Prostate gland (tissue), 2 donors: ENCODE data around the gene MTHFD2L. TPM values are rescaled to one million over a fixed set of nuclear protein-coding genes. Genes with fewer than 3 reads are reported as not detected.

Experiments
- DNase-seq: peaks from one replicate; pipeline ENCODE4 v3.0.0-alpha.2; 2019; ENCODE audit warnings: low spot score
- H3K27ac ChIP-seq, 2 donors: fragments of 200-600 bp; sonication (generic); 2 replicates each; pipeline ENCODE4 v1.5.1; 2017 to 2019
- H3K27me3 ChIP-seq: fragments of 200-600 bp; sonication (generic); replicated peaks from 2 replicates; pipeline ENCODE4 v1.5.1; 2019; ENCODE audit not compliant: insufficient read depth
- H3K36me3 ChIP-seq, 2 donors: fragments of 200-600 bp; sonication (generic); 1 replicate in 1 of 2; 2 replicates in 1 of 2; pipeline versions ENCODE4 v1.5.1 to v1.8.1; 2017 to 2019
- H3K4me1 ChIP-seq: fragments of 200-600 bp; sonication (generic); replicated peaks from 2 replicates; pipeline ENCODE4 v1.5.1; 2019
- H3K4me3 ChIP-seq, 2 donors: fragments of 200-600 bp; sonication (generic); 2 replicates each; pipeline ENCODE4 v1.5.1; 2017 to 2019
- H3K9me3 ChIP-seq: fragments of 200-600 bp; sonication (generic); 2 replicates; pipeline ENCODE4 v1.5.1; 2017
- POLR2A ChIP-seq: fragments of 450-650 bp; IDR thresholded peaks from one replicate; pipeline ENCODE4 v1.6.1; 2016; ENCODE audit warnings: antibody characterized with exemption, mild to moderate bottlenecking
- POLR2AphosphoS5 ChIP-seq: sonication (generic); formaldehyde crosslinking; IDR thresholded peaks from one replicate; pipeline ENCODE4 v1.6.1; 2017; ENCODE audit warnings: antibody characterized with exemption
- WGBS: methylation state at CpG from one replicate; pipeline ENCODE4 v1.1.5; 2018; 5-methylcytosine and 5-hydroxymethylcytosine counted together
- intact Hi-C: fragments of 100-400 bp; cut with DNase I; formaldehyde crosslinking; loops from one replicate; pipeline ENCODE4 v1.14.2; 2022
- total RNA-seq, 2 donors: library from RNA; depleted of rRNA; stranded (reverse); fragments of >200 nt; gene quantifications; one replicate each; pipeline ENCODE4 v1.1.0, GENCODE V29; 2016
- TF ChIP-seq, protein P1 (sequence below), 4 experiments: fragments of 200-600 bp in 2 of 4; fragments of 450-650 bp in 2 of 4; sonication (generic) in 2 of 4; IDR thresholded peaks; 1 replicate in 3 of 4; 2 replicates in 1 of 4; pipeline ENCODE4 v1.5.1; 2016 to 2019; ENCODE audit warnings: antibody characterized with exemption in 4 of 4, mild to moderate bottlenecking in 2 of 4, moderate library complexity in 2 of 4

MTHFD2L gene
- total RNA-seq, 2 donors from 2014 or later: 15.8 to 19.9 TPM

DNA sequence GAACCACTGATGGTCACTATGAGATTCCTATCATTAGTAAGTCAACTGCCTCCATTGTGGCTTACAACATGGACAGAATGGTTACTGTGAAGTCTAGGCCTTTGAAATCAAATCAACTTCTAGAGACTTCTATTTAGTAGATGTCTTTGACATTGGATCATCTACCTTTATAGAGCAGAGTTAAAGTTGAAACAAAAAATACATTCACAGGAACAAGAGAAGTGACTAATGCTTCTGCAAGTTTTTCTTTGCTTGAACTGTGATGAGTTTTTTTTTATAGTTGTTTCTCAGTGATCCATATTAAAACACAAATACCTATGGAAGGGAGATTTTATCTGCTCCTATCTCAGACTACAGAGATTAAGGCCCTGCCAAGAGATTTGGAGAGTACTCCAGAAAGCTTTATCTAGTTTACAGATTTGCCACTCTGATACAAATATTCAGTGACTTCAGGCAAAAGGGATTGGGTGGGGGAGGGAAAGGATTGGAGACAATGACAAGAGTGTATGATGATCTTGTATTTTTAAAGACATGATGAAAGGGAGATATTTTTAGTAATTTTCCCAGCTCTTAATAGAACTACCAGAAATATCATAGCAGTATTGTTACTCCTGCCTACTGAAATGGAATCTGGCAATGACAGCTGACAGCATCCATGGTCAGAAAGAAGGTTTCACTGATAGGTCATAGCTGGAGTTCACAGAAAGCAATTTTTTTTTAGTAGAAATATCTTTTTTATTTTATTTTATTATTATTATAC, 134.4 kb downstream of the MTHFD2L start:
- no peak for DNase-seq
- TF ChIP-seq POLR2AphosphoS5 (no peak), POLR2A (no peak)
- TF ChIP-seq, protein P1, sequence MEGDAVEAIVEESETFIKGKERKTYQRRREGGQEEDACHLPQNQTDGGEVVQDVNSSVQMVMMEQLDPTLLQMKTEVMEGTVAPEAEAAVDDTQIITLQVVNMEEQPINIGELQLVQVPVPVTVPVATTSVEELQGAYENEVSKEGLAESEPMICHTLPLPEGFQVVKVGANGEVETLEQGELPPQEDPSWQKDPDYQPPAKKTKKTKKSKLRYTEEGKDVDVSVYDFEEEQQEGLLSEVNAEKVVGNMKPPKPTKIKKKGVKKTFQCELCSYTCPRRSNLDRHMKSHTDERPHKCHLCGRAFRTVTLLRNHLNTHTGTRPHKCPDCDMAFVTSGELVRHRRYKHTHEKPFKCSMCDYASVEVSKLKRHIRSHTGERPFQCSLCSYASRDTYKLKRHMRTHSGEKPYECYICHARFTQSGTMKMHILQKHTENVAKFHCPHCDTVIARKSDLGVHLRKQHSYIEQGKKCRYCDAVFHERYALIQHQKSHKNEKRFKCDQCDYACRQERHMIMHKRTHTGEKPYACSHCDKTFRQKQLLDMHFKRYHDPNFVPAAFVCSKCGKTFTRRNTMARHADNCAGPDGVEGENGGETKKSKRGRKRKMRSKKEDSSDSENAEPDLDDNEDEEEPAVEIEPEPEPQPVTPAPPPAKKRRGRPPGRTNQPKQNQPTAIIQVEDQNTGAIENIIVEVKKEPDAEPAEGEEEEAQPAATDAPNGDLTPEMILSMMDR (IDR thresholded peaks at IDR 0.05): no peak
- no peaks in the 10 kb centered on the region for H3K4me1 ChIP-seq
- H3K36me3 ChIP-seq: no peaks in the 10 kb centered on the region
- intact Hi-C loops: no loop called here
- H3K27me3 ChIP-seq: no peaks in the 10 kb centered on the region
- H3K27ac ChIP-seq: no peak overlapping the region
- H3K9me3 ChIP-seq: no peaks in the 10 kb centered on the region
- no peak overlapping the region for H3K4me3 ChIP-seq

- Histone ChIP-seq H3K9me3 (no peaks in the 10 kb centered on the region), H3K36me3 (no peaks in the 10 kb centered on the region), H3K4me1 (no peaks in the 10 kb centered on the region), H3K27me3 (no peaks in the 10 kb centered on the region), H3K4me3 (no peak overlapping the region), H3K27ac (no peak overlapping the region)
- 88% methylated on average over 2 of the region's 2 CpGs for WGBS
- intact Hi-C loops: no loop called here
- TF ChIP-seq POLR2AphosphoS5 (no peak), POLR2A (no peak)
- TF ChIP-seq, protein P1 (IDR thresholded peaks at IDR 0.05): no peak
- no peak for DNase-seq
Observed at GRCh38 chr4:74293558-74293957, 135.6 kb downstream of the MTHFD2L start.

DNA sequence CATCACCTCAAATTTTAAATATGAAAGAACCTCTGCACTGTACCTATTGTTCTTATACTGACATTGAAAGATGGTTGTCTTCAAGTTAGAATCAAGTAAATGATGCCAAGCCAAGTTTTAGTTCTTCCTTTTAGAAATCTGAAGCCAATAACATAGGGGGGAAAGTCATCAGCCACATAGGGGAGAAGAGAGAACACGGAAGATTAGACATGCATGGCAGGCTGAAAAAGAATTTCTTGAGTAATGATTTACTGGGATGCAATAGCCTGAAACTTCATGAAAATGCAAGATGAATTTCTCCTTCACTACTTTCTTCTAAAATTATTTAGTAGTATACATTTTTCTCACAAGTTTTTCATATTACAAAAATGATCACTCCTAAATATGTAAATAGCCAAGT, 136.8 kb downstream of the MTHFD2L start:
- H3K27me3 ChIP-seq: no peaks in the 10 kb centered on the region
- no peaks in the 10 kb centered on the region for H3K4me1 ChIP-seq
- H3K27ac ChIP-seq: no peak overlapping the region
- H3K4me3 ChIP-seq: no peak overlapping the region
- H3K36me3 ChIP-seq: no peaks in the 10 kb centered on the region
- intact Hi-C loops: no loop called here
- DNase-seq: no peak
- TF ChIP-seq POLR2AphosphoS5 (no peak), POLR2A (no peak)
- TF ChIP-seq, protein P1 (IDR thresholded peaks at IDR 0.05): no peak
- 92% methylated on average over 1 of the region's 1 CpG for WGBS
- no peaks in the 10 kb centered on the region for H3K9me3 ChIP-seq

- no peaks in the 10 kb centered on the region for H3K9me3 ChIP-seq
- intact Hi-C loops: no loop called here
- TF ChIP-seq, protein P1 (IDR thresholded peaks at IDR 0.05): no peak
- TF ChIP-seq POLR2AphosphoS5 (no peak), POLR2A (no peak)
- no peak overlapping the region for H3K27ac ChIP-seq
- no peak overlapping the region for H3K4me3 ChIP-seq
- DNase-seq: no peak
- WGBS: 79% methylated on average over 1 of the region's 1 CpG
- H3K4me1 ChIP-seq: no peaks in the 10 kb centered on the region
- no peaks in the 10 kb centered on the region for H3K27me3 ChIP-seq
- H3K36me3 ChIP-seq: no peaks in the 10 kb centered on the region
Observed at GRCh38 chr4:74297539-74297938, 139.6 kb downstream of the MTHFD2L start.

GRCh38 chr4:74304095-74304625, 146.2 kb downstream of the MTHFD2L start:
- Histone ChIP-seq H3K9me3 (no peaks in the 10 kb centered on the region), H3K4me1 (no peaks in the 10 kb centered on the region), H3K4me3 (no peak overlapping the region), H3K36me3 (no peaks in the 10 kb centered on the region), H3K27me3 (no peaks in the 10 kb centered on the region), H3K27ac (no peak overlapping the region)
- TF ChIP-seq POLR2A: no peak
- TF ChIP-seq, protein P1 (IDR thresholded peaks at IDR 0.05): no peak
- no peak for TF ChIP-seq POLR2AphosphoS5
- intact Hi-C loops: no loop called here
- 72% methylated on average over 4 of the region's 4 CpGs for WGBS
- DNase-seq: no peak
